GM19238 (cell line): ENCODE results near the gene IRF2BPL.
"Not testable (repeated sequence)": the region's sequence is repeated elsewhere in the genome, so short reads cannot be mapped to it uniquely, and the experiment has no call there.

Source experiments
- DNase-seq: peaks from one replicate; pipeline ENCODE4 v3.0.0; 2011; ENCODE audit warnings: low spot score; ENCODE audit not compliant: insufficient read length

IRF2BPL gene

GRCh38 chr14:77035267-77035666, 6.8 kb upstream of the IRF2BPL start:
- DNase-seq = no peak

DNA sequence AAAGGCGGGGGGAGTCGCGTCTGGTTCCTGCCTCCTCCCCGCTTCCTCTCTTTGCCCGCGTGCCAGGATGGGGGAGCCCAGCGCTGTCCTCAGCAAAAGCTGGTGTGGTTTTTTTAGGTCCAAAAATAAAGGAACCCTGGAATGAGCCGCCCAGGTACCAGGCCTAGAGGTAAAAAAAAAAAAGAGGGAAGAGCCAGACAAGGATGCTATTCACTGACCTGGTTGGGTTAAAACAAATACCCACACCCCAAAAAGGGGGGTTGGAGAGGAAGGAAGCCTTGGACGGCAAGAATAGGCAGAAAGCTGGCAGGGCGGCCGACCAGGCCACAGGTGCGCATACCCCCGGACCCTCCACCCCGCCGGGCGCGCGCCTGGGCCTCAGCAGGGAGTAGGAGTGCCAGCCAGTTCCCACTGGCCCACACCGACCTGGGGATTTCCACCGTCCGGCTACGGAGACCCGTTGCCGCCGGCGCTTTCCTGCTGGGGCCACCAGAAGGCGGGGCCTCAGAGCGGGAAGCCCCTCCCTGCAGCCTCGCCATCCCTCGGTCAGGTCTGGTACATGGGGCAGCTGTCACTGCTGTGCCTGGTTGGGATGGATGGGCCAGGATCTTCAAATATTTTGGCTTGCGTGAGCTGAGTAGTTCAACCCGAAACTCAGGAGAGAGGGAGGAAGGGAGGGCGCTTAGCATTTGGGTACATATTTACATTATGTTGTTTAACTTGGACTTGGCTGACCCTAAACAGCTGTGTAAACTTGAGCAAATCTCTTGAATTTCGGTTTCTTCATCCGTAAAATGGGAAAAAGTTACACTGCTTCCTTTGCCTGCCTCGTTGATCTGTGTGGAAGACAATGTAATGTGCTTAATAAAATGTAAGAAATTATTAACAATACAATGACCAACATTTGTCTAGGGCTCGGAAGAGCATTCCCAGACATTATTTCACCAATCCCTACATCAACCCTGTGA, 5.4 kb upstream of the IRF2BPL start:
- peak; percentile 82 for DNase-seq

DNA sequence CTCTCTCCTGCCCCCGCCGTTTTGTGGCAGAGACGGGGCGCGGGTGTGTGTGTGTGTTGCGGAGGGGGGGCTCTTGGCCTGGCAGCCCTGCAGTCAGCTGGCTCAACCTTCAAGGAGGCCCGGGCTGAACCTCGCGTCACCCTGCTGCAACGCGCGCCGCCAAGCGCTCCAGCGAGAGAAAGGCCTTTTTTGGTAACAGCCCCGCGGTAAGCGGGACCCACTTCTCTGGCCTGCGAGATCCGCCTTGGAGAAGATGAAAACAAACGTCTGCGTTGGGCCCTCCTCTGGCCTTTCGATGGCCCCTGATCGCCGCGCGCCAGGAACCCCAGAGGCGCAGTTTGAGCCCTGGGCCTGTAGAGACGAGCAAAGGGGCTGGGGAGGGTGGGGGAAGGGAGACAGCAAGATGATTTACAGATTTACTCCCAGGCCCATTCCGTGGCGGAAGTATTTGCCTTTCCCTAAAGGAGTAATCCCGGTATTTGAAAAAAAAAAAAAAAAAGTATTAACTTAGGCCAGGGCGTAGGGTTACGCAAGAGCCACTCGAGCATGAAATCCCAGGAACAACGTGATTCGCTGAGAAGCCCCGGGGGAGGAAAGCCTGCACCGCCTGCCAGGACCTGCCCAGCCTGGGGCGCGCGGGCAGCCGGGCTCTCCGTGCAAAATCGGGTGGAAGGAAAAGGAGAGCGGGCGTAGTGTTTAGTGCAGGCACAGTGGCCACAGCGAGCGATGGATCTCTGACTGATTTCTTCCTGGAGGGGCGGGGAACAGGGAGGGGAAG, 4.5 kb upstream of the IRF2BPL start:
- DNase-seq = peak; percentile 62

GRCh38 chr14:77032491-77032843, 4.0 kb upstream of the IRF2BPL start:
- DNase-seq = no peak

DNA sequence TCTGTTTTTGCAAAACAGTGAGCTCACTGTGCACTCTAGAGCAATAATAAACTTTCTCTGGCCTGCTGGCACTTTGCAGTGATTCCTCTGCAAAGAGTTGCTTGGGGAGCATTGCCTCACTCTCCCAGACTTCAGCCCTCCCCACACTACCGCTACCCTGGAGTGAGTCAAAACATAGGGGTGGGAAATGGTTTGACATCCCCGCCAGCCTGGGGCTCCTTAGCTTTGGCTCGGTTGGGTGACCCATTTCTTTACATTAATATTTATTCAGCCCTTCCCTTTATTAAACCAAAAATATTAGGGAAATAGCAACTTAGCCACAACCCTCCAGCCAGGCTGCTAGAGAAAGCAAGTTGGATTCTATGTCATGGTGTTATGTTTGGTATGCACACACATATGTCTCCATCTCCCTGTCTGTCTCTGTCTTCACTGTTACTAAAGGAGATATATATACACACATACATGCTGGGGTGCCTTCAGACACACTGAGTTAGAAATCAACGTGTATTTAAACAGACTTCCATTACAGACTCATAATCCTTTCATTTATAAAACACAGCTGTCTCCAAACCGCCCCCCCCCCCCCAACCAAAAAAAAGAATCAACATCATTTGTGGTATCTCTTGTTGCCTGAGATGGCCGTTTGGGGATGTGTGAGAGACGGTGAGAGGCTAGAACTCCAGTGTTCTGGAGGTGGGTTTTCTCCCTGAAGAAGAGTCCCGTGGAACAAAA, 3.4 kb upstream of the IRF2BPL start:
- DNase-seq = no peak

GRCh38 chr14:77027538-77028383, 747 bp downstream of the IRF2BPL start:
- DNase-seq = peak; percentile 68

GRCh38 chr14:77026930-77027537, 1.5 kb downstream of the IRF2BPL start:
- DNase-seq = peak; percentile 69

- DNase-seq = no peak
These were observed 2.2 kb downstream of the IRF2BPL start for GRCh38 chr14:77026166-77026929.

GRCh38 chr14:77025744-77026165, 2.8 kb downstream of the IRF2BPL start:
- no peak for DNase-seq

DNA sequence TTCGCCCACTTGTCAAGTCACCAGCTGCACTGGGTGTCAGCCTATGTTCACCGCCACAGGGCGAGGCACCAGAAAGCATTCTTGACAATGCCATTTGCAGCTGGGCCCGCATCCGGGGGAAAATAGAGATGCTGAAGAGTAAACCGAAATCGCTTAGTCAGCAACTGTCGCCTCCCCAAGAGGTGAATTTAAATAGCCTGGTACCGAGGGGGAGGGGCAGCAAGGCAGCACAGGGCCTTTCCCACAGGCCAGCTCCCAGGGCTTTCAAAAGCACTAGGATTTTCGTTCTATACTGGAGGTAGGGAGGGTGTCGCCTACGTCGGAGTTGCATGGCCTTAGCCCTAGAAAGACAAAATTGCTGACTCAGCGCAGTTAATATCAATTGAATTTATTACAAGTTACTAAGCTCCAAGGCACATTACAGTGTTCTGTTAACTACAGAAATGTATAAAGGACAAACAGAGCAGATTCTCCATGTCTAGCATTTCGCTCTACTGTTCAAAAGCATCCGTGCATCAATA, 4.3 kb downstream of the IRF2BPL start:
- DNase-seq = peak; percentile 29

GRCh38 chr14:77023001-77023996, 5.2 kb downstream of the IRF2BPL start:
- no peak for DNase-seq

- peak; percentile 78 for DNase-seq
These were observed 6.2 kb downstream of the IRF2BPL start for GRCh38 chr14:77022236-77022852.

DNA sequence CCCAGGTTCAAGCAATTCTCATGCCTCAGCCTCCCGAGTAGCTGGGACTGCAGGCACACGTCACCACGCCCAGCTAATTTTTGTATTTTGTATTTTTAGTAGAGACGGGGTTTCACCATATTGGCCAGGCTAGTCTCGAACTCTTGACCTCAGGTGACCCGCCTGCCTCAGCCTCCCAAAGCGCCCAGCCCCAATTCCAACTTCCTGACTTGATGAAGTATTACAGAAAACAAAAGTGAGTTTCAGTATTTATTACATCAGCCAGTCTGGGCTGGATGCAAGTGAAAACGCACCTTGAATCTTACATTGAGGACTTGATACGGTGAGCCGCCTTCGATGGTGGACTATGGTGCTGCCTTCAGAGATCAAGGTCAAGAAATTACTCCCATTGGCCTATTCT, 7.1 kb downstream of the IRF2BPL start:
- not testable (repeated sequence) for DNase-seq

DNA sequence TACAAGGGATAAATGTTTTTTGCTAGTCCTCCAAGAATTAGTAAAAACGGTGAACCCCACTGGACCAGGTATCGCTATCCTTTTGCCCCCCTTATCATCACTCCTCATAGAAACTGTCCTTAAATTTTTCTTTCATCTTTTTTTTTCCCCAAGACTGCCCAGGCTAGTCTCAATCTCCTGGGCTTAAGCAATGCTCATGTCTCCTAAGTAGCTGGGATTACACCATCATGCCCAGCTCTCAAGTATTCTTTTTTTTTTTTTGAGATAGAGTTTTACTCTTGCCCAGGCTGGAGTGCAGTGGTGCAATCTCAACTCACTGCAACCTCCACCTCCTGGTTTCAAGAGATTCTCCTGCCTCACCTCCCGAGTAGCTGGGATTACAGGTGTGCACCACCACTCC, 9.7 kb downstream of the IRF2BPL start:
- no peak for DNase-seq

- no peak for DNase-seq
These were observed 10.8 kb downstream of the IRF2BPL start for GRCh38 chr14:77017666-77018065.

DNA sequence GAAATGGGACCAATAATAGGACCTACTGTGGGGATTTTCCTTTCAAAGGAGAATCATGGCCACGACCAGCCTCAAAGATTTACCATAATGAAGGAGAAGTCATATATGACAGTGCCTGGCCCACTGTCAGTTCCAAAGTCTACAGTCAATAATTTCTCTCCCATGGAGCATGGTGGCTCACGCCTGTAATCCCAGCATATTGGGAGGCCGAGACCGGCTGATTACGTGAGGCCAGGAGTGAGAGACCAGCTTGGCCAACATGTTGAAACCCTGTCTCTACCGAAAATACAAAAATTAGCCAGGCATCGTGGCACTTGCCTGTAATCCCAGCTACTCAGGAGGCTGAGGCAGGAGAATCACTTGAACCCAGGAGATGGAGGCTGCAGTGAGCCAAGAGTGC, 13.8 kb downstream of the IRF2BPL start:
- DNase-seq = no peak

GRCh38 chr14:77014004-77014604, 14.4 kb downstream of the IRF2BPL start:
- DNase-seq = no peak
